ENCODE data around the gene HAUS7. TPM values are rescaled to one million over a fixed set of nuclear protein-coding genes. Genes with fewer than 3 reads are reported as not detected.

HAUS7 gene
- polyA plus RNA-seq, 1 donor (not counting 4 experiments of a cell fraction or from before 2014, with no cell fraction given) = 13.8 TPM

GRCh38 chrX:153407736-153408135 lies 62.6 kb downstream of the HAUS7 start:
- no peaks in the 10 kb centered on the region for H4K20me1 ChIP-seq (ENCODE audit: control insufficient read depth, extremely low read depth, insufficient read depth, low read length)
- no peaks in the 10 kb centered on the region for H3K9me3 ChIP-seq (ENCODE audit: control insufficient read depth, low read depth, low read length)
- H3K4me1 ChIP-seq (ENCODE audit: control insufficient read depth, extremely low read depth, insufficient read depth, low read length) = peaks cover 5% of the 10 kb centered on the region
- no peak overlapping the region for H3K27ac ChIP-seq (ENCODE audit: control insufficient read depth, insufficient read depth, low read length)
- no peak overlapping the region for H3K4me3 ChIP-seq (ENCODE audit: control insufficient read depth in 2 of 3, extremely low read depth in 1 of 3, insufficient read depth in 2 of 3, low read depth in 1 of 3, low read length in 3 of 3)
- no peak overlapping the region for H3K9ac ChIP-seq (ENCODE audit: control insufficient read depth, extremely low read depth, insufficient read depth, low read length)
- H3K27me3 ChIP-seq (ENCODE audit: control insufficient read depth, extremely low read depth, insufficient read depth, low read length) = no peaks in the 10 kb centered on the region
- no peak overlapping the region for H2AFZ ChIP-seq (ENCODE audit: control insufficient read depth, low read length)
- FAIRE-seq (no peak), DNase-seq (ENCODE audit: low read depth, low spot score) (no peak)
- no peaks in the 10 kb centered on the region for H3K36me3 ChIP-seq (ENCODE audit: control insufficient read depth in 2 of 2, extremely low read depth in 1 of 2, insufficient read depth in 2 of 2, low read length in 2 of 2)
- dilution Hi-C loops (cut with MboI; ENCODE audit: extremely low pct_ligation_motif_present, low sequenced_read_pairs) = no loop called here
- TF ChIP-seq EZH2 (IDR thresholded peaks at IDR 0.05; ENCODE audit: low read length) = no peak
- TF ChIP-seq CTCF (optimal IDR thresholded peaks at IDR 0.05 in 1 of 3, IDR thresholded peaks at IDR 0.05 in 1 of 3, conservative IDR thresholded peaks at IDR 0.05 in 1 of 3; ENCODE audit: extremely low read depth in 1 of 3, insufficient read depth in 2 of 3, low read length in 3 of 3) = no peak
- no peaks in the 10 kb centered on the region for H3K79me2 ChIP-seq (ENCODE audit: control insufficient read depth, insufficient read depth, low read length)
- no peaks in the 10 kb centered on the region for H3K9me1 ChIP-seq (ENCODE audit: control insufficient read depth, extremely low read depth, insufficient read depth, low read length)
- H3K4me2 ChIP-seq (ENCODE audit: control insufficient read depth, extremely low read depth, insufficient read depth, low read depth, low read length) = no peak overlapping the region

- no peaks in the 10 kb centered on the region for H3K79me2 ChIP-seq (ENCODE audit: control insufficient read depth, insufficient read depth, low read length)
- TF ChIP-seq EZH2 (IDR thresholded peaks at IDR 0.05; ENCODE audit: low read length) (no peak), CTCF (optimal IDR thresholded peaks at IDR 0.05 in 1 of 3, IDR thresholded peaks at IDR 0.05 in 1 of 3, conservative IDR thresholded peaks at IDR 0.05 in 1 of 3; ENCODE audit: extremely low read depth in 1 of 3, insufficient read depth in 2 of 3, low read length in 3 of 3) (no peak)
- no peak for FAIRE-seq
- no peaks in the 10 kb centered on the region for H3K9me1 ChIP-seq (ENCODE audit: control insufficient read depth, extremely low read depth, insufficient read depth, low read length)
- no peak overlapping the region for H3K4me3 ChIP-seq (ENCODE audit: control insufficient read depth in 2 of 3, extremely low read depth in 1 of 3, insufficient read depth in 2 of 3, low read depth in 1 of 3, low read length in 3 of 3)
- H3K4me1 ChIP-seq (ENCODE audit: control insufficient read depth, extremely low read depth, insufficient read depth, low read length) = peaks cover 2% of the 10 kb centered on the region
- H3K9me3 ChIP-seq (ENCODE audit: control insufficient read depth, low read depth, low read length) = no peaks in the 10 kb centered on the region
- no peak overlapping the region for H3K27ac ChIP-seq (ENCODE audit: control insufficient read depth, insufficient read depth, low read length)
- H3K27me3 ChIP-seq (ENCODE audit: control insufficient read depth, extremely low read depth, insufficient read depth, low read length) = no peaks in the 10 kb centered on the region
- no peak overlapping the region for H3K4me2 ChIP-seq (ENCODE audit: control insufficient read depth, extremely low read depth, insufficient read depth, low read depth, low read length)
- no peaks in the 10 kb centered on the region for H3K36me3 ChIP-seq (ENCODE audit: control insufficient read depth in 2 of 2, extremely low read depth in 1 of 2, insufficient read depth in 2 of 2, low read length in 2 of 2)
- H4K20me1 ChIP-seq (ENCODE audit: control insufficient read depth, extremely low read depth, insufficient read depth, low read length) = no peaks in the 10 kb centered on the region
- no peak overlapping the region for H2AFZ ChIP-seq (ENCODE audit: control insufficient read depth, low read length)
- dilution Hi-C loops (cut with MboI; ENCODE audit: extremely low pct_ligation_motif_present, low sequenced_read_pairs) = no loop called here
- no peak for DNase-seq (ENCODE audit: low read depth, low spot score)
- H3K9ac ChIP-seq (ENCODE audit: control insufficient read depth, extremely low read depth, insufficient read depth, low read length) = no peak overlapping the region
Observed at GRCh38 chrX:153406903-153407302, 63.5 kb downstream of the HAUS7 start.

All from keratinocyte (primary cell).